ENCODE data around the gene ADORA2B. TPM values are rescaled to one million over a fixed set of nuclear protein-coding genes. Genes with fewer than 3 reads are reported as not detected.

The ADORA2B gene
- total and polyA plus RNA-seq, 2 of the 4 experiments (the other 2 are of a cell fraction): 5.2 to 5.5 TPM

GRCh38 chr17:15947976-15948752 lies 3.2 kb downstream of the ADORA2B start (continued):
- TF ChIP-seq USF2 (IDR thresholded peaks at IDR 0.05; ENCODE audit: low read depth, low read length): no peak

GRCh38 chr17:15951368-15952047 lies 6.6 kb downstream of the ADORA2B start:
- H3K27ac ChIP-seq (ENCODE audit: insufficient read depth, low read length): no peak overlapping the region
- DNase-seq (no peak), ATAC-seq (ENCODE audit: low read depth) (no peak)
- no TSS peak for BruUV-seq (replicated peaks)
- no peak overlapping the region for H3K18ac ChIP-seq (ENCODE audit: low read depth, low read length)
- H2BK5ac ChIP-seq (ENCODE audit: low read depth, low read length, poor library complexity, severe bottlenecking): no peak overlapping the region
- CTCF ChIA-PET: no interaction called here
- H2BK20ac ChIP-seq (ENCODE audit: low read depth, low read length): no peak overlapping the region
- no peaks in the 10 kb centered on the region for H3K9me3 ChIP-seq (ENCODE audit: control insufficient read depth, insufficient read depth, low read length)
- no peak overlapping the region for H3K14ac ChIP-seq (replicated peaks; ENCODE audit: low read depth, low read length)
- H3K23ac ChIP-seq (ENCODE audit: low read depth, low read length): no peak overlapping the region
- intact Hi-C loops (cut with micrococcal nuclease) (no loop called here), in situ Hi-C loops (cut with MboI; ENCODE audit: low sequenced_read_pairs) (loop anchor here (25.0 kb wide), 1 partner anchor 689 kb away; the partner anchor contains the start of gene PMP22), dilution Hi-C loops (cut with HindIII; ENCODE audit: low sequenced_read_pairs, unreplicated experiment) (no loop called here)
- no peak overlapping the region for H3K4me3 ChIP-seq (ENCODE audit: insufficient read depth, low read depth, low read length)
- 0 out of 2 replicates have a peak, but pooled peaks cover 2% of the 10 kb centered on the region for H3K36me3 ChIP-seq (ENCODE audit: control insufficient read depth, insufficient read depth, low read length)
- H3K79me1 ChIP-seq (ENCODE audit: low read depth in 1 of 2, low read length in 2 of 2): peaks cover 24 to 42% of the 10 kb centered on the region in 2 experiments
- H2BK15ac ChIP-seq (ENCODE audit: low read depth, low read length): 0 out of 3 replicates have a peak overlapping the region, but pooled peaks have one; percentile 34
- H3K4me1 ChIP-seq (ENCODE audit: control insufficient read depth, insufficient read depth, low read length): peaks cover 18% of the 10 kb centered on the region
- no peak overlapping the region for H3K4me2 ChIP-seq (ENCODE audit: low read depth, low read length)
- no peak overlapping the region for H3K9ac ChIP-seq (ENCODE audit: low read depth, low read length)
- peaks cover 16% of the 10 kb centered on the region; the same call in 1 of the 2 replicates for H3K9me1 ChIP-seq (ENCODE audit: insufficient read depth, low read length)
- H3K4ac ChIP-seq (ENCODE audit: low read depth, low read length): no peak overlapping the region; the same call in 1 of the 2 replicates
- no peak overlapping the region for H4K91ac ChIP-seq (ENCODE audit: insufficient read depth, low read depth, low read length)
- H2AFZ ChIP-seq (replicated peaks; ENCODE audit: low read length, poor library complexity): no peak overlapping the region
- WGBS, 2 experiments (ENCODE audit: extremely low coverage in 2 of 2, insufficient read length in 1 of 2): 96% methylated on average over 4 of the region's 6 CpGs; no CpG with 5 or more reads in 1 of the 2 experiments
- no peaks in the 10 kb centered on the region for H3K27me3 ChIP-seq (ENCODE audit: control insufficient read depth, insufficient read depth, low read length)
- no peak overlapping the region for H3K56ac ChIP-seq (ENCODE audit: extremely low read depth, insufficient read depth, low read length)
- H4K5ac ChIP-seq (ENCODE audit: low read depth, low read length): no peak overlapping the region
- POLR2A ChIA-PET (ENCODE audit: unreplicated experiment): no interaction called here
- H2AK9ac ChIP-seq (replicated peaks; ENCODE audit: low read depth, low read length, poor library complexity): no peak overlapping the region
- H4K8ac ChIP-seq (ENCODE audit: low read depth in 2 of 2, low read length in 2 of 2): no peak overlapping the region
- H2AK5ac ChIP-seq (ENCODE audit: low read depth, low read length): no peak overlapping the region
- no peak overlapping the region for H2BK120ac ChIP-seq (ENCODE audit: low read depth, low read length)
- H4K20me1 ChIP-seq (ENCODE audit: insufficient read depth, low read length): no peaks in the 10 kb centered on the region
- TF ChIP-seq RCOR1 (IDR thresholded peaks at IDR 0.05; ENCODE audit: insufficient replicate concordance, low read length) (no peak), FOS (IDR thresholded peaks at IDR 0.05; ENCODE audit: low read depth, low read length) (no peak), CTCF (conservative IDR thresholded peaks at IDR 0.05; ENCODE audit: low read depth, low read length) (no peak), BHLHE40 (IDR thresholded peaks at IDR 0.05; ENCODE audit: low read depth, low read length) (no peak), RAD21 (IDR thresholded peaks at IDR 0.05; ENCODE audit: low read length) (no peak), CHD1 (IDR thresholded peaks at IDR 0.05; ENCODE audit: low read depth, low read length) (no peak), ELK1 (IDR thresholded peaks at IDR 0.05; ENCODE audit: borderline replicate concordance, low read depth, low read length) (no peak), MAFK (IDR thresholded peaks at IDR 0.05; ENCODE audit: low read depth, low read length) (no peak), MAZ (IDR thresholded peaks at IDR 0.05; ENCODE audit: borderline replicate concordance, low read depth, low read length) (no peak), MXI1 (IDR thresholded peaks at IDR 0.05; ENCODE audit: borderline replicate concordance, low read depth, low read length) (no peak)

All from IMR-90 (cell line).